Measurements from ENCODE around the gene FKBP4. TPM values are rescaled to one million over a fixed set of nuclear protein-coding genes. Genes with fewer than 3 reads are reported as not detected.

The FKBP4 gene
- total and polyA plus RNA-seq, 12 donors: 18.9 to 110 (median 44.3) TPM

- 79 to 96% (median 92%) methylated on average over 3 of the region's 3 CpGs for WGBS, 4 donors
These were observed 5.3 kb downstream of the FKBP4 start for GRCh38 chr12:2800046-2800570.

GRCh38 chr12:2801044-2801783 is 6.4 kb downstream of the FKBP4 start:
- peak in 4 of 7 donors; percentile 37 to 50 (median 44) for DNase-seq
- Histone ChIP-seq H3K36me3 (replicated peaks in 1 of 2) (peaks cover 0 to 78% of the 10 kb centered on the region in 2 donors), H3K27me3 (no peaks in the 10 kb centered on the region), H3K27ac (no peak overlapping the region), H3K4me1 (replicated peaks in 1 of 2) (peaks cover 15 to 22% of the 10 kb centered on the region in 2 donors), H3K9me3 (replicated peaks in 1 of 3) (no peaks in the 10 kb centered on the region), H3K4me3 (no peak overlapping the region)
- WGBS, 4 donors: 58 to 74% (median 65%) methylated on average over 11 to 16 of the region's 16 CpGs
- TF ChIP-seq CTCF (IDR thresholded peaks at IDR 0.05) (no peak), POLR2A (IDR thresholded peaks at IDR 0.05) (no peak)
- intact Hi-C loops (cut with DNase I): no loop called here

More at GRCh38 chr12:2800046-2800570, 5.3 kb downstream of the FKBP4 start:
- Histone ChIP-seq H3K4me1 (replicated peaks in 1 of 2) (peaks cover 19 to 24% of the 10 kb centered on the region in 2 donors), H3K27me3 (no peaks in the 10 kb centered on the region), H3K4me3 (no peak overlapping the region), H3K9me3 (replicated peaks in 1 of 3) (no peaks in the 10 kb centered on the region), H3K27ac (no peak overlapping the region), H3K36me3 (replicated peaks in 1 of 2) (peaks cover 0 to 76% of the 10 kb centered on the region in 2 donors)
- DNase-seq: peak in 1 of 7 donors; percentile 46
- intact Hi-C loops (cut with DNase I): no loop called here
- TF ChIP-seq CTCF (IDR thresholded peaks at IDR 0.05): no peak
- TF ChIP-seq POLR2A (IDR thresholded peaks at IDR 0.05): no peak

GRCh38 chr12:2803635-2804392 is 9.0 kb downstream of the FKBP4 start:
- Histone ChIP-seq H3K4me1 (replicated peaks in 1 of 2) (no peaks in the 10 kb centered on the region), H3K9me3 (replicated peaks in 1 of 3) (no peaks in the 10 kb centered on the region), H3K27me3 (no peaks in the 10 kb centered on the region), H3K27ac (peak overlapping the region in 2 of 5 donors; percentile 18 to 55), H3K4me3 (no peak overlapping the region), H3K36me3 (replicated peaks in 1 of 2) (peaks cover 0 to 64% of the 10 kb centered on the region in 2 donors)
- 79 to 82% (median 80%) methylated on average over 7 of the region's 7 CpGs for WGBS, 4 donors
- no peak for DNase-seq
- intact Hi-C loops (cut with DNase I): no loop called here
- TF ChIP-seq POLR2A (IDR thresholded peaks at IDR 0.05): no peak
- no peak for TF ChIP-seq CTCF (IDR thresholded peaks at IDR 0.05)

Measured in adrenal gland (tissue), 12 donors.